ENCODE data around the gene ASPDH. TPM values are rescaled to one million over a fixed set of nuclear protein-coding genes. Genes with fewer than 3 reads are reported as not detected.

Gene ASPDH
- total and polyA plus RNA-seq, 3 donors from 2014 or later = 0.90 TPM; not detected in 2

DNA sequence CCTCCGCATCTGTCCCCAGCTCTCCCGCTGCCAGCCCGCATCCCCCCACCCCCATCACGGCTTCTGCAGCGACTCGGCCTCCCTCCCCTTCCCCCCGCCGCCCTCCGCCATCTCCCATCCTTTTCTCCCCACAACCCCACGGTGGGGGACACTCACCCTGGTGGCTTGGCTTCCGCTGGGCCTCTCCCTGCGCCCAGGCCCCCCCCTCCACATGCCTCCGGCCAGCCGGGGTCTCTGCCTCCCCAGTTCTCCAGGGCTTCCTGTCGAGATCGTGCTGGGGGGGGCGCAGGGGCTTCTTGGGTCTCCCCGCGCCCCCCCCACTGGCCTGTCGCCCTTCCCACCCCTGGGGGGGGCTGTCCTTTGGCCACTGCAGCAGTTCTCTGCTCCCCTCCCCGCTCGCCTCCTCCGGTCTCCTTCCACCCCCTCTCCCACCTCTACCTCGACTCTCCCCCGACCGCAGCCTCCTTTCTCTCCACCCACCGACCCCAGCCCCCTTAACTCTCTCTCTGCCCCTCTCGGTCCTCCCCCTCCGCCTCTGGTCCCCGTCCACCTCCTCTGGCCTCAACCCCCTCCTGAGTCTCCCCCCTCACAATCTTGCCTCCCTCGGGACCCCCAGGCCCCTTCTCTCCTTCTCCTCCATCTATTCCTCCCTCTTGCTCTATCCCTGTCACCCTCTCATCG is 37.5 kb upstream of the ASPDH start:
- WGBS, 2 donors = 32 to 48% methylated on average over 29 to 30 of the region's 32 CpGs
- no peak overlapping the region for H3K27ac ChIP-seq
- H3K9me3 ChIP-seq = no peaks in the 10 kb centered on the region
- no peak for TF ChIP-seq POLR2A (IDR thresholded peaks at IDR 0.05)
- TF ChIP-seq, protein P1, sequence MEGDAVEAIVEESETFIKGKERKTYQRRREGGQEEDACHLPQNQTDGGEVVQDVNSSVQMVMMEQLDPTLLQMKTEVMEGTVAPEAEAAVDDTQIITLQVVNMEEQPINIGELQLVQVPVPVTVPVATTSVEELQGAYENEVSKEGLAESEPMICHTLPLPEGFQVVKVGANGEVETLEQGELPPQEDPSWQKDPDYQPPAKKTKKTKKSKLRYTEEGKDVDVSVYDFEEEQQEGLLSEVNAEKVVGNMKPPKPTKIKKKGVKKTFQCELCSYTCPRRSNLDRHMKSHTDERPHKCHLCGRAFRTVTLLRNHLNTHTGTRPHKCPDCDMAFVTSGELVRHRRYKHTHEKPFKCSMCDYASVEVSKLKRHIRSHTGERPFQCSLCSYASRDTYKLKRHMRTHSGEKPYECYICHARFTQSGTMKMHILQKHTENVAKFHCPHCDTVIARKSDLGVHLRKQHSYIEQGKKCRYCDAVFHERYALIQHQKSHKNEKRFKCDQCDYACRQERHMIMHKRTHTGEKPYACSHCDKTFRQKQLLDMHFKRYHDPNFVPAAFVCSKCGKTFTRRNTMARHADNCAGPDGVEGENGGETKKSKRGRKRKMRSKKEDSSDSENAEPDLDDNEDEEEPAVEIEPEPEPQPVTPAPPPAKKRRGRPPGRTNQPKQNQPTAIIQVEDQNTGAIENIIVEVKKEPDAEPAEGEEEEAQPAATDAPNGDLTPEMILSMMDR (IDR thresholded peaks at IDR 0.05) = no peak
- H3K27me3 ChIP-seq = no peaks in the 10 kb centered on the region
- no peaks in the 10 kb centered on the region for H3K36me3 ChIP-seq (ENCODE audit: low read depth, missing control alignments)
- DNase-seq = no peak
- peaks cover 4% of the 10 kb centered on the region for H3K4me1 ChIP-seq
- intact Hi-C loops (cut with DNase I; ENCODE audit: low total_unique reads) = no loop called here
- H3K4me3 ChIP-seq = peak overlapping the region; percentile 24 to 39

DNA sequence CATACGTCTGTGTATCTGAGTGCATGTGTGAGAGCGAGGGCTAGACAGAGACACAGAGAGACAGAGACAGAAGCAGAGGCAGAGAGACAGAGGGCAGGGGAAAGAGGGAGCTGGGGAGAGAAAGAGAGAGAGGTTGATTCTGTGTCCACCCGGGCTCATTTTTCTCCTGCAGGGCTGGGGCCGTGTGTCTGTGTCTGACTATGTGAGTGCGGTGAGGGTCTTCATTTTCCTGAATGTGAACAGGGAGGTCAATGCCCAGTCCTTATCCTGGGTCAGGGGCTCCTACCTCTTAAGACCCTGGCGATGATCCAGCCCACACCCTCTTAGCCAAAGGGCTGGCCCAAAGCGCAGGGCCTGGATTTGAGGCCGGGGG is 36.9 kb upstream of the ASPDH start:
- Histone ChIP-seq H3K4me3 (peak overlapping the region; percentile 24 to 39), H3K36me3 (ENCODE audit: low read depth, missing control alignments) (no peaks in the 10 kb centered on the region), H3K4me1 (peaks cover 4% of the 10 kb centered on the region), H3K9me3 (no peaks in the 10 kb centered on the region), H3K27me3 (no peaks in the 10 kb centered on the region), H3K27ac (no peak overlapping the region)
- TF ChIP-seq POLR2A (IDR thresholded peaks at IDR 0.05) = no peak
- TF ChIP-seq, protein P1 (IDR thresholded peaks at IDR 0.05) = no peak
- no peak for DNase-seq
- WGBS, 2 donors = 45 to 50% methylated on average over 5 to 8 of the region's 8 CpGs
- intact Hi-C loops (cut with DNase I; ENCODE audit: low total_unique reads) = no loop called here

DNA sequence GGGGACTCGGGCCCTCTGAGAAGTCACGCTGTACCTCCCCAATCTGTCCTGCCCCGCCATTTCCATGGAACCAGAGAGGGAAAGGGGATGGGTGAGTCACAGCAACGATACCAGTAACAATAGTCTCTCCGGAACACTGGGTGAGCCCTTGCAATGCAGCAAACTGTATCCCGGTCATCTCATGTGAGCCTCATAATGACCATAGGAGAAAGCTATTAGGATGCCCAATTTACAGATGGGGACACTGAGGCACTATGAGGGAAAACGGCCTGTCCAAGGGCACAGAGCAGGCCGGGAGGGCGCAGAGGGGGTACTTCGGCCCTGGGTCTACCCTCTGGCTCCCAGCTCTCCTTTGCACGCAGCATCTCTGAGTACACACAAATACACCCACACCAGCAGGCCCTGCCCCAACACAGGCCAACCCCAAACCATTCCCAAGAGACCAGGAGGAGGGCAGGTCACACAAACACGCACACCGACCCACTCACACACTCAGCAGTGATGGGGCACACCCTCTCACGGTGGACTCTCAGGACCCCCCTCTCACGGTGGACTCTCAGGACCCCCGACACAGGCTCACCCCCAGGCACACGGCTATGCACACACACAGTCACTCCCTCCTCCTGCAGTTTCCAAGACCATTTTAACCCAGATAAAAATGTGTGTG is 36.3 kb upstream of the ASPDH start:
- WGBS, 2 donors = 74 to 75% methylated on average over 14 to 17 of the region's 17 CpGs
- intact Hi-C loops (cut with DNase I; ENCODE audit: low total_unique reads) = no loop called here
- TF ChIP-seq, protein P1 (IDR thresholded peaks at IDR 0.05) = no peak
- TF ChIP-seq POLR2A (IDR thresholded peaks at IDR 0.05) = no peak
- Histone ChIP-seq H3K27me3 (no peaks in the 10 kb centered on the region), H3K36me3 (ENCODE audit: low read depth, missing control alignments) (no peaks in the 10 kb centered on the region), H3K4me1 (peaks cover 4% of the 10 kb centered on the region), H3K4me3 (no peak overlapping the region), H3K9me3 (no peaks in the 10 kb centered on the region), H3K27ac (no peak overlapping the region)
- no peak for DNase-seq

DNA sequence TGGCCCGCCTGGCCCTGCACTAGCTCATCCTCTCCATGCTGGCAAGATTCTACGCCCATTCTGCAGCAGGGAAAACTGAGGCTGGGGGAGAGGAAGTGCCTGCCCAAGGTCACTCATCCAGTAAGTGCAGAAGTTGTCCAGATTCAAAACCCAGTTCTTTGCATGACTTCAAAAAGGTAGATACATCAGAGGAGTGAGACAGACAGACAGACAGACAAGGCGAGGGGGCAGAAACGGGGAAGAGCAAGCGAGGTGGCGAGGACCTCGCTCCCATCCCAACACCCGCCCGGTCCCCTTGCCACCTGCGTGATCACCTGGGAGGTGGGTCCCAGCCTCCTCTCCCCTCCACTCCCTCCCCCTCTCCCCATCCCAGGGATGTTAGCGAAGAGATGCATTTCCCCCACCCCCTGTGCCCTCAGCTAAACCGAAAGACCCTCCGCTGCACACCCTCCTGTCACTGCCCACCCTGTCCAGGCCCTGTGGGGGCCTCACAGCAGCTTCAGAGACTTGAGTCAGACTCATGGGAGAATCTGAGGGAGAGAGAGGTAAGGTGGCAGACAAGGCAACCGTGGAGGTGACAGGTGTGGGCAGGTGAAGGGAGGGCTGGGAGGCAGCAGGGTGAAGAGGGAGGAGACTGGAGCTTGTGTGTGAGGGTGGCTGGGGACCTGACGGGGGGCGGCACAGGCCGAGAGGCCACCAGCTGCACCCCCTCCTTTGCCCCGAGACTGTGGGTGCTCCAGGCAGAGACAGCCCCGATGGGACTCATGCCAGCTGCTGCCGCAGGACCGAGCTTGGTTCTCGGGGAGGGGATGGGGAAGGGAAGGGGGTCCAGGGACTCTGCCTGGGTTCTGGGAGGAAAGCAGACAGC is 35.6 kb upstream of the ASPDH start:
- no peak overlapping the region for H3K4me3 ChIP-seq
- H3K36me3 ChIP-seq (ENCODE audit: low read depth, missing control alignments) = no peaks in the 10 kb centered on the region
- peaks cover 4% of the 10 kb centered on the region for H3K4me1 ChIP-seq
- H3K27me3 ChIP-seq = no peaks in the 10 kb centered on the region
- TF ChIP-seq, protein P1 (IDR thresholded peaks at IDR 0.05) = no peak
- no peak for TF ChIP-seq POLR2A (IDR thresholded peaks at IDR 0.05)
- intact Hi-C loops (cut with DNase I; ENCODE audit: low total_unique reads) = no loop called here
- DNase-seq = no peak
- no peaks in the 10 kb centered on the region for H3K9me3 ChIP-seq
- H3K27ac ChIP-seq = no peak overlapping the region
- 88% methylated on average over 18 to 22 of the region's 22 CpGs for WGBS, 2 donors
